Nucleus accumbens (tissue), 56 donors: ENCODE measurements around the gene AK9.

Experiments
- DNase-seq, 56 donors: peaks; one replicate each; lab custom pipeline; 2025; lab: John Stamatoyannopoulos, UW

AK9 gene

DNA sequence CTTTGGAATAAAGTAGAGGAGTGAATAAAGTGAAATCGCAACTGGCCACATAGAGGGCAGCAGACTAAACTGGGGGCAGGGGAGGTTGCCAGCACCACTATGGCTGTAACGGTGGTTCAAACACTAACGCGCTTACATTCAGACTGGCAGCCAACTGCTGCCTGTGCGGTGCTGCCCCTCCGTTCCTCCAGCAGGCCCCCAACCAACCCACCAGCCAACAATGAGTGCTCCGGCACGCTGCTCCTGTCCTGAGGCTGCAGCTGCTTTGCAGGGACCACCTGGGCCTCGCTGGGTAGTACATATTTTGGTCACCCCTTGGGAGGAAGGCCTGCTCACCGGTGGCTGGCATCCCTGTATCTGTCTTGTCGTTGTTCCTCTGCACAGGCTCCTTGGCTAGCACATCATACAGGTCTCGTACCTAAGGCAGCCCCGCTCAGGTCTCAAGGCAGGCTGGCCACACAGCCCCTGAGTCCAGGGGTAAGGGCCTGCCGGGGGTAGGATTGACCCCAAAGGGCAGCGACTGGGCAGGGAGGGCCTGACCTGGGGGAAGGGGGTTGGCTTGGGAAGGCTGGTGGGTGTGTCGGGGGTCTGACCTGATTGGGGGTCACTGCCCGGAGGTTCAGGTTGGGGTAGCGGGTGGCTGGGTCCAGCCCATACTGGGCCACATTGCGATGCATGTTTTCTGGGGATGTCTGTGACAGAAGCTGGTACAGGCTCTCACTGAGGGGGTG lies 241.8 kb downstream of the AK9 start:
- DNase-seq, result no peak

GRCh38 chr6:109448615-109449014 lies 242.4 kb downstream of the AK9 start:
- DNase-seq, result peak in 1 of 56 donors; percentile 10

- DNase-seq, result no peak
Measured at GRCh38 chr6:109447878-109448555, 243.0 kb downstream of the AK9 start.

DNA sequence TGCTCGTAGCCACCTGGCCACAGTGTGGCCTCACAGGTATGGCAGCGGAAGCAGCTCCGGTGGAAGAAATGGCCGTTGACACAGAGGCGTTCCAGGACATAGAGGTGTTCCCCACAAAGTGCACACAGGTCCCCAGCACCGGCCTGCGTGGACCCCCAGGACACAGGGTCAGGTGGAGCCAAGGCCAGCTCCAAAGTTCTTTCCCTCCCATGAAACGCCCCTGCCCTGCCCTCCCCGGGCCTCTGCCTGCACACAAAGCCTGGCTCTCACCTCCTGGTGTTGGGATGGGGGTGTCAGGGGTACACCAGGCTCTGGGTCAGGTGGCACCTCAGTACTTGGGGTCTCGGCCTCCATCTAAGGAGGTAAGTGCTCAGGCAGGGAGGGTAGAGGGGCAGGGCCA lies 243.9 kb downstream of the AK9 start:
- DNase-seq, result no peak

- no peak for DNase-seq
Measured at GRCh38 chr6:109446541-109446940, 244.5 kb downstream of the AK9 start.

- DNase-seq, result no peak
Measured at GRCh38 chr6:109446072-109446471, 244.9 kb downstream of the AK9 start.

DNA sequence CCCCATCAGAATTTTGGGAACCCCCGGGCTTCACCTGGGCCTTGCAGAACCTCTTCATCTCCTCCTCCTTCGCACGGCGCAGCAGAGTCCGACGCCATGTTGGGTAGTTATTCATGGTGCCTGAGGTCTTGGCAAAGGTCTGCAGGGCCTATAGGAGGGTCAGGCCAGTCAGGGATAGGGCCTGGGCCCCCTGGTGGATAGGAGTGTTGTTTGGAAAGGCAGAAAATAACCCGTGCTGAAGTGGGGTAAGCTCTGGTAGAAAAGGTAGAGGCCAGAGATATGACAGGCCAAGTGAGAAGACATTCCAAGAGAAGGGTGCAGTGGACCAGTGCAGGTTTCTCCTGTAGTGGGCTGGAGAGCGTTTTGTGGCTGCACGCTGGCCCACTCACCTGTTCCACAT lies 245.6 kb downstream of the AK9 start:
- no peak for DNase-seq

GRCh38 chr6:109443425-109443950 lies 247.5 kb downstream of the AK9 start:
- no peak for DNase-seq
